GM10266 (cell line): ENCODE results near the gene JAZF1.

Experiments used
- DNase-seq: peaks from one replicate; pipeline ENCODE4 v3.0.0; 2012; ENCODE audit errors: extremely low spot score
- TF ChIP-seq, protein P1 (sequence below): IDR thresholded peaks from 2 replicates; pipeline ENCODE4 v1.5.1; 2012; ENCODE audit warnings: mild to moderate bottlenecking, low read depth; ENCODE audit not compliant: control insufficient read depth, insufficient read depth; ENCODE audit errors: missing control alignments

The JAZF1 gene

DNA sequence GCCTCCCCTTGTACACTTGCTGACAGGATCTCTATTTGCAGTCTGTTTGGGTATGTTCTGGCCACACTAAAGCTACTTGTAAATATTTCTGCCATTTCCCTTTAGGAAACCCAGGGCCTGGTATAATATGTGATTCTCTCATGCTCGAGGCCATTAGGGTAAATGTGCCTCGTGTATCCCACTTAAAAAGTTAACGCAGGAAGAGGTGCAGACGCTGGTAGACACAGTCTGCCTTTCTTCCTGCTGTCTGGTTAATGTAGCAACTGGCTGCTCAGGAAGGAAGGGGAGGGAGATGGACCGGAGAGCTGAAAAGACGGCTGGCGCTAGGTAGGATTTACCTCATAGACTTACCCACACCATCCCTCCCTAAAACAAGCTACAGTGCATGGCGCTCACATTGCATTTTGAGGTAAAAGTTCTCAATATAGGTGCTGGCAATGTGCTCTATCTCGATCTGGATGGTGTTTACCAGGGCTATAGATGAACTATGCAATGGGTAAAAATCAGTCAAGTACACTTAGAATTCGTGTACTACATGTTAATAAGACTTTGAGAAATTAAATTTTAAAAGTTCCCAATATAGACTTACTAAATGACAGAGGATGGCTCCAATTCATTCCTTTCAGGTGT lies 125.9 kb downstream of the JAZF1 start:
- no peak for DNase-seq
- TF ChIP-seq, protein P1, sequence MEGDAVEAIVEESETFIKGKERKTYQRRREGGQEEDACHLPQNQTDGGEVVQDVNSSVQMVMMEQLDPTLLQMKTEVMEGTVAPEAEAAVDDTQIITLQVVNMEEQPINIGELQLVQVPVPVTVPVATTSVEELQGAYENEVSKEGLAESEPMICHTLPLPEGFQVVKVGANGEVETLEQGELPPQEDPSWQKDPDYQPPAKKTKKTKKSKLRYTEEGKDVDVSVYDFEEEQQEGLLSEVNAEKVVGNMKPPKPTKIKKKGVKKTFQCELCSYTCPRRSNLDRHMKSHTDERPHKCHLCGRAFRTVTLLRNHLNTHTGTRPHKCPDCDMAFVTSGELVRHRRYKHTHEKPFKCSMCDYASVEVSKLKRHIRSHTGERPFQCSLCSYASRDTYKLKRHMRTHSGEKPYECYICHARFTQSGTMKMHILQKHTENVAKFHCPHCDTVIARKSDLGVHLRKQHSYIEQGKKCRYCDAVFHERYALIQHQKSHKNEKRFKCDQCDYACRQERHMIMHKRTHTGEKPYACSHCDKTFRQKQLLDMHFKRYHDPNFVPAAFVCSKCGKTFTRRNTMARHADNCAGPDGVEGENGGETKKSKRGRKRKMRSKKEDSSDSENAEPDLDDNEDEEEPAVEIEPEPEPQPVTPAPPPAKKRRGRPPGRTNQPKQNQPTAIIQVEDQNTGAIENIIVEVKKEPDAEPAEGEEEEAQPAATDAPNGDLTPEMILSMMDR: no peak

DNA sequence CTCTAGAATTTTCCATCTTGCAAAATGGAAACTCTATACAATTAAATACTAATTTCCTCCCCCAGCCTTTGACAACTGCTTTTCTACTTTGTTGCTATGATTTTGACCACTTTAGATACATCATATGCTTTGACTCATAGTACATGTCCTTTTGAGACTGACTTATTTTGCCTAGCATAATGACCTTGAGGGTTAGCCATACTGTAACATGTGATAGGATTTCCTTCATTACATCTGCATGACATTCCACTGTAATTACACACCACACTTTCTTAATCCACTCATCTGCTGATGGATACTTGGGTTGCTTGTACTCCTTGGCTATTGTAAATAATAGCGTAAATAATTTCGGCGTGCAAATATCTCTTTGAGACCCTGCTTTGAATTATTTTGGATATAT lies 127.7 kb downstream of the JAZF1 start:
- TF ChIP-seq, protein P1: no peak
- no peak for DNase-seq

DNA sequence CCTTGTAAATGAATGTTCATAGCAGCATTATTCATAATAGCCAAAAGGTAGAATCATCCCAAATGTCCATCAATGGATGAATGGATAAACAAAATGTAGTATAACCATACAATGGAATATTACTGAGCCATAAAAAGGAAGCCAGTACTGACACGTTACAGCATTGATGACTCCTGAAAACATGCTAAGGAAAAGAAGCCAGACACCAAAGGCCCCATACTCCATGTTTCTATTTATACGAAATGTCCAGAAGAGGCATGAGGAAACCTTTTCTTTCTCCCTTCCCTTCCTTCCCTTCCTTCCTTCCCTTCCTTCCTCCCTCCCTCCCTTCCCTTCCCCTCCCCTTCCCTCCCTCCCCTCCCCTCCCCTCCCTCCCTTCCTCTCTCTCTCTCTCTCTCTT lies 131.9 kb downstream of the JAZF1 start:
- no peak for DNase-seq
- TF ChIP-seq, protein P1: no peak

DNA sequence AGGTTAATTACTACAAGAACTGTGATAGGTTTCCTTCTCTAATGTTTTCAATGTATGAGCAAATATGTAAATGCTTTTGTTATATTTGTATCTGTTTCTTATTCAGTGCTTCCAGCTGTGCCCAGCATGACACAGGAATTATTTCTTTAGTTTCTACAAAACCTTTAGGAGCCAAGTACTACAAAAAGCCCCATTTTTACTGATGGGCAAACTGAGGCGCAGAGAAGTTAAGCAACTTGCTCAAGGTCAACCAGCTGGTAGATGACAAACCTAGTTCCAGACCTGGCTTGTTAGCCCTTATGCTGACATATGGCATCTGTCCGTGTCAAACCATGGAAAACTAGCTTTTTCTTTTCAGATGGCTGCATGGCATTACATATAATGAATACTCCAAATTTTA lies 134.6 kb downstream of the JAZF1 start:
- DNase-seq: no peak
- TF ChIP-seq, protein P1: no peak

DNA sequence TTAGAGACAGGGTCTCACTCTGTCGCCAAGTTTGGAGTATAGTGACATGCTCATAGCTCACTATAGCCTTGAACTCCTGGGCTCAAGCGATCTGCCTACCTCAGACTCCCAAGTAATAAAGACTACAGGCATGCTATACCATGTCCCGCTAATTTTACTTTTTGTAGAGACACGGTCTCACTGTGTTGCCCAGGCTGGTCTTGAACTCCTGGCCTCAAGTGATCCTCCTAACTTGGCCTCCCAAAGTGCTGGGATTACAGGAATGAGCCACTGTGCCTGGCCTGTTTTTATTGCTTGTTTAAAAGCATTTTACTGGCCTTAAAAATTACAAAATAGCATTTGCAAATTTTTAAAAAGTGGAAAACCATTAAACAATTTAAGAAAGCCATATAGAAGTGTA lies 135.0 kb downstream of the JAZF1 start:
- DNase-seq: no peak
- TF ChIP-seq, protein P1: no peak

DNA sequence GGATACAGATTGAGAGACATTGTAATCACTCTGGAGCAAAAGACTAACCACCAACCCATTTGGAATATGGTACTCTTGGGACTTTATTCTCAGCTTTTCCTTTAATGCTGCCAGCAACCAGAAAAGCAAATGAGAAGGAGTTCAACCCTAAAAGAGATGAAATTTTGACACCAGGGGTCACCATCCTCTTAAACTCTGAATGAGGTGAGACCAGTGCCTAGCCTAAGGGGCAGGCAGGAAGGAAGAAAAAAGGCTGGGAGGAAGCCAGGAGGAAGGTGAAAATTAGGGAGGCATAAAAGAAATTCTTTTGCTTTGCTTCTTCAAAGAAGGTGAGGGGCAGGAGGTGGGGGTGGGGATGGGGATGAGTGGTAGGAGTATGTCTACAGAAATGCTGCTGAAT lies 135.8 kb downstream of the JAZF1 start:
- TF ChIP-seq, protein P1: no peak
- DNase-seq: no peak

DNA sequence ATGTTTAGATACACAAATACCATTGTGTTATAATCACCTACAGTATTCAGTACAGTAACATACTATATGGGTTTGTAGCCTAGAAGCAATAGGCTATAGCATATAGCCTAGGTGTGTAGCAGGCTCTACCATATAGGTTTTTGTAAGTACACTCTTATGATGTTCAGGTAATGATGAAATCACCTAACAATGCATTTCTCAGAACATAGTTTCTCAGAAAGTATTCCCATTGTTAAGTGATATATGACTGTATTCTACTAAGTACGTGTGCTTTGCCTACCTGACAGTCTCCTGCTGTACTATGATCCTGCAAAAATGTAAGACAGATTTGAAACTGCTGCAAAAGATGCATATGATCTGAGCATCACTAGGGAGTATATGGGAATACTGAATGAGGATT lies 137.9 kb downstream of the JAZF1 start:
- DNase-seq: no peak
- TF ChIP-seq, protein P1: no peak
